GM12878 (cell line): ENCODE results near the gene HSF4. TPM values are rescaled to one million over a fixed set of nuclear protein-coding genes. Genes with fewer than 3 reads are reported as not detected.

Source experiments
- ATAC-seq: fragments of 200-7000 bp; cut with Tn5 transposase; 3 replicates; pipeline ENCODE4 v1.9.1; 2020; ENCODE audit warnings: mild to moderate bottlenecking, moderate library complexity
- BruUV-seq: library from RNA; stranded (reverse); fragments of 400-500 nt; replicated peaks from 2 replicates; lab custom pipeline; 2021; lab: Mats Ljungman, UMichigan
- CTCF ChIA-PET: fragments of 300-600 bp; sonication (Branson Sonifier 250); formaldehyde crosslinking; extraction: SDS; loops from one replicate; lab custom pipeline; 2021; ENCODE audit warnings: inconsistent platforms; lab: Yijun Ruan, JAX
- POLR2A ChIA-PET: fragments of 350-600 bp; formaldehyde crosslinking; extraction: SDS; loops from one replicate; lab custom pipeline; 2021; ENCODE audit warnings: inconsistent platforms; lab: Charles Lee
- RAD21 ChIA-PET: fragments of 300-600 bp; sonication (Branson Sonifier 250); formaldehyde crosslinking; loops from one replicate; lab custom pipeline; 2023; ENCODE audit warnings: antibody characterized with exemption; ENCODE audit not compliant: unreplicated experiment; lab: Charles Lee
- SMC1A ChIA-PET: fragments of 300-600 bp; sonication (Branson Sonifier 250); formaldehyde crosslinking; loops from one replicate; lab custom pipeline; 2023; ENCODE audit not compliant: unreplicated experiment, uncharacterized antibody; lab: Charles Lee
- DNase-seq: peaks from one replicate; pipeline ENCODE4 v3.0.0-alpha.2; 2011; ENCODE audit warnings: low read depth, low spot score
- FAIRE-seq: peaks from 3 replicates; lab custom pipeline; 2011; peaks lifted over from hg19 to GRCh38; lab: Jason Lieb, UNC
- H2AFZ ChIP-seq: 2 replicates; pipeline ENCODE4 v1.6.0; 2011; ENCODE audit warnings: low read depth, low read length, control low read depth; ENCODE audit not compliant: control insufficient read depth
- H3K27ac ChIP-seq: 2 replicates; pipeline ENCODE4 v1.5.1; 2011; ENCODE audit warnings: control low read depth; ENCODE audit not compliant: control insufficient read depth, insufficient read depth
- H3K27me3 ChIP-seq, 2 experiments: replicated peaks in 1 of 2; 2 replicates each; pipeline versions ENCODE4 v1.6.0 to v1.6.1; 2011; ENCODE audit warnings: low read length in 1 of 2; ENCODE audit not compliant: control insufficient read depth in 2 of 2, insufficient read depth in 2 of 2
- H3K36me3 ChIP-seq, 2 experiments: 2 replicates each; pipeline ENCODE4 v1.5.1; 2011; ENCODE audit warnings: low read length in 1 of 2; ENCODE audit not compliant: control insufficient read depth in 2 of 2, insufficient read depth in 2 of 2
- H3K4me1 ChIP-seq: 2 replicates; pipeline ENCODE4 v1.6.1; 2011; ENCODE audit warnings: mild to moderate bottlenecking, low read length, moderate library complexity, mixed read lengths; ENCODE audit not compliant: control insufficient read depth, insufficient read depth
- H3K4me2 ChIP-seq: 2 replicates; pipeline ENCODE4 v1.6.0; 2011; ENCODE audit warnings: control low read depth; ENCODE audit not compliant: control insufficient read depth, insufficient read depth
- H3K4me3 ChIP-seq: fragments of 200-600 bp; sonication (generic); 2 replicates; pipeline ENCODE4 v1.5.1; 2016
- H3K79me2 ChIP-seq: 2 replicates; pipeline ENCODE4 v1.6.0; 2011; ENCODE audit warnings: low read length; ENCODE audit not compliant: control insufficient read depth, insufficient read depth
- H3K9ac ChIP-seq: 2 replicates; pipeline ENCODE4 v1.8.0; 2011; ENCODE audit warnings: low read length, control low read depth, mixed read lengths; ENCODE audit not compliant: control insufficient read depth, insufficient read depth
- H3K9me3 ChIP-seq: replicated peaks from 3 replicates; pipeline ENCODE4 v1.5.1; 2011; ENCODE audit warnings: mild to moderate bottlenecking, low read length; ENCODE audit not compliant: control insufficient read depth, insufficient read depth
- H4K20me1 ChIP-seq: 2 replicates; pipeline ENCODE4 v1.6.0; 2011; ENCODE audit not compliant: control insufficient read depth, insufficient read depth
- CREM ChIP-seq: IDR thresholded peaks from 2 replicates; pipeline ENCODE4 v1.6.1; 2014; ENCODE audit warnings: antibody characterized with exemption, low read depth
- MYC ChIP-seq: IDR thresholded peaks from 2 replicates; pipeline ENCODE4 v1.6.1; 2011; ENCODE audit warnings: mild to moderate bottlenecking, low read length, moderate library complexity, inconsistent platforms; ENCODE audit not compliant: insufficient read depth, insufficient replicate concordance, insufficient read length, severe bottlenecking
- RELA ChIP-seq: fragments of 450-650 bp; IDR thresholded peaks from 2 replicates; pipeline ENCODE4 v1.8.0; 2014; ENCODE audit warnings: borderline replicate concordance; ENCODE audit not compliant: partially characterized antibody
- STAT3 ChIP-seq: IDR thresholded peaks from 2 replicates; pipeline ENCODE4 v1.6.1; 2011; ENCODE audit warnings: low read depth, low read length, improper control_type of control experiment
- TARDBP ChIP-seq: IDR thresholded peaks from 2 replicates; pipeline ENCODE4 v1.6.1; 2016; ENCODE audit warnings: borderline replicate concordance
- ZBED1 ChIP-seq: IDR thresholded peaks from 2 replicates; pipeline ENCODE4 v1.6.1; 2016; ENCODE audit warnings: borderline replicate concordance
- WGBS: methylation state at CpG from one replicate; pipeline ENCODE4 v1.1.6; 2016; ENCODE audit warnings: low lambda C conversion rate; ENCODE audit not compliant: insufficient replicate concordance, insufficient coverage; ENCODE audit errors: missing lambda C conversion rate; 5-methylcytosine and 5-hydroxymethylcytosine counted together
- in situ Hi-C: fragments of 300-500 bp; cut with MboI; formaldehyde crosslinking; loops from 9 replicates; pipeline ENCODE4 v1.14.3; 2018; ENCODE audit warnings: mixed read lengths
- intact Hi-C: fragments of 100-400 bp; cut with micrococcal nuclease; formaldehyde crosslinking; loops from one replicate; pipeline ENCODE4 v1.14.2; 2022; ENCODE audit not compliant: unreplicated experiment
- polyA plus RNA-seq, 11 experiments: library from polyadenylated mRNA; depleted of rRNA in 4 of 11; unstranded in 6 of 11; stranded (reverse) in 5 of 11; fragments of >200 nt; fragmentation: Nextera tagmentation in 4 of 11; fragmentation: Illumina TruSeq in 1 of 11; extraction: Ambion mirVana in 4 of 11; extraction: Trizol in 1 of 11; gene quantifications; 1 replicate in 1 of 11; 2 replicates in 10 of 11; pipeline versions ENCODE4 v1.2.1 to v1.2.3, GENCODE V29; 2011 to 2016; ENCODE audit warnings: inconsistent platforms in 2 of 11, missing spikeins in 2 of 11, low read depth in 1 of 11
- total RNA-seq, 4 experiments: library from RNA; depleted of rRNA in 3 of 4; stranded (reverse); fragments of >200 nt in 3 of 4; fragmentation: Illumina TruSeq in 1 of 4; extraction: Trizol in 1 of 4; gene quantifications; 2 replicates each; pipeline versions ENCODE4 v1.2.1 to v1.2.3, GENCODE V29; 2013 to 2021
- TF ChIP-seq, protein P1 (sequence below): fragments of 450-650 bp; IDR thresholded peaks from 2 replicates; pipeline ENCODE4 v1.6.1; 2018; ENCODE audit warnings: mild to moderate bottlenecking, low read depth, moderate library complexity; ENCODE audit not compliant: partially characterized antibody
- TF ChIP-seq, protein P2 (sequence below): IDR thresholded peaks from 2 replicates; pipeline ENCODE4 v1.6.1; 2011; ENCODE audit warnings: borderline replicate concordance, low read depth, mild to moderate bottlenecking, moderate library complexity, low read length; ENCODE audit not compliant: insufficient read depth, poor library complexity, severe bottlenecking
- TF ChIP-seq, protein P3 (sequence below): fragments of 450-650 bp; IDR thresholded peaks from 2 replicates; pipeline ENCODE4 v1.6.1; 2017; ENCODE audit warnings: antibody characterized with exemption, mild to moderate bottlenecking, moderate library complexity
- TF ChIP-seq, protein P4 (sequence below): IDR thresholded peaks from 2 replicates; pipeline ENCODE4 v1.6.1; 2011; ENCODE audit warnings: low read depth, mild to moderate bottlenecking, low read length, moderate library complexity, borderline replicate concordance; ENCODE audit errors: extremely low read depth
- TF ChIP-seq, protein P5 (sequence below): fragments of 450-650 bp; IDR thresholded peaks from 2 replicates; pipeline ENCODE4 v1.6.1; 2017; ENCODE audit warnings: mild to moderate bottlenecking, low read depth, inconsistent platforms; ENCODE audit not compliant: poor library complexity, severe bottlenecking

Gene HSF4
- total and polyA plus RNA-seq, 10 of the 15 experiments (the other 5 are each of a cell fraction or from before 2014, with no cell fraction given): 0.31 to 9.9 (median 2.6) TPM; not detected in 1

DNA sequence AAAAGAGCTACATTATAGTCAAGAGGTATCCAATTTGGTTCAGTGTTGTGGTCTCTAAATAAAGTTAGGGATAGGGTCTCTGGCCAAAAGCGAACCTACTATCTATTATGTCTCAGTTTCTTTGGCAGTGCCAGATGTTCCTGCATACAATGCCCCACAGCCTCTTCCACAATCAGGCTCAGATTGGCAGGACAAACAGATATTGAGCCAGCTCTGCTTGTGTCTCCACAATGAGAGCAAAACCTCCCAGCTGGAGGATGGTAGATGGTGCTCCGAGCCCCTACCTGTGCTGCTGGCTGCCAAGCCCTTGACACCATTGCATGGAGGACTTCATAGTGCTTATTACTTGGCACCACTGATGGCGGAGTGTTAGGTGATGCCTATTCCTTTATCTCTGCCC lies 35.1 kb upstream of the HSF4 start (continued):
- TF ChIP-seq, protein P1, sequence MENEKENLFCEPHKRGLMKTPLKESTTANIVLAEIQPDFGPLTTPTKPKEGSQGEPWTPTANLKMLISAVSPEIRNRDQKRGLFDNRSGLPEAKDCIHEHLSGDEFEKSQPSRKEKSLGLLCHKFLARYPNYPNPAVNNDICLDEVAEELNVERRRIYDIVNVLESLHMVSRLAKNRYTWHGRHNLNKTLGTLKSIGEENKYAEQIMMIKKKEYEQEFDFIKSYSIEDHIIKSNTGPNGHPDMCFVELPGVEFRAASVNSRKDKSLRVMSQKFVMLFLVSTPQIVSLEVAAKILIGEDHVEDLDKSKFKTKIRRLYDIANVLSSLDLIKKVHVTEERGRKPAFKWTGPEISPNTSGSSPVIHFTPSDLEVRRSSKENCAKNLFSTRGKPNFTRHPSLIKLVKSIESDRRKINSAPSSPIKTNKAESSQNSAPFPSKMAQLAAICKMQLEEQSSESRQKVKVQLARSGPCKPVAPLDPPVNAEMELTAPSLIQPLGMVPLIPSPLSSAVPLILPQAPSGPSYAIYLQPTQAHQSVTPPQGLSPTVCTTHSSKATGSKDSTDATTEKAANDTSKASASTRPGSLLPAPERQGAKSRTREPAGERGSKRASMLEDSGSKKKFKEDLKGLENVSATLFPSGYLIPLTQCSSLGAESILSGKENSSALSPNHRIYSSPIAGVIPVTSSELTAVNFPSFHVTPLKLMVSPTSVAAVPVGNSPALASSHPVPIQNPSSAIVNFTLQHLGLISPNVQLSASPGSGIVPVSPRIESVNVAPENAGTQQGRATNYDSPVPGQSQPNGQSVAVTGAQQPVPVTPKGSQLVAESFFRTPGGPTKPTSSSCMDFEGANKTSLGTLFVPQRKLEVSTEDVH: no peak
- TF ChIP-seq TARDBP: no peak
- TF ChIP-seq, protein P2, sequence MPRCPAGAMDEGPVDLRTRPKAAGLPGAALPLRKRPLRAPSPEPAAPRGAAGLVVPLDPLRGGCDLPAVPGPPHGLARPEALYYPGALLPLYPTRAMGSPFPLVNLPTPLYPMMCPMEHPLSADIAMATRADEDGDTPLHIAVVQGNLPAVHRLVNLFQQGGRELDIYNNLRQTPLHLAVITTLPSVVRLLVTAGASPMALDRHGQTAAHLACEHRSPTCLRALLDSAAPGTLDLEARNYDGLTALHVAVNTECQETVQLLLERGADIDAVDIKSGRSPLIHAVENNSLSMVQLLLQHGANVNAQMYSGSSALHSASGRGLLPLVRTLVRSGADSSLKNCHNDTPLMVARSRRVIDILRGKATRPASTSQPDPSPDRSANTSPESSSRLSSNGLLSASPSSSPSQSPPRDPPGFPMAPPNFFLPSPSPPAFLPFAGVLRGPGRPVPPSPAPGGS: no peak
- TF ChIP-seq STAT3: no peak
- no peak for TF ChIP-seq MYC
- no peak for TF ChIP-seq CREM

DNA sequence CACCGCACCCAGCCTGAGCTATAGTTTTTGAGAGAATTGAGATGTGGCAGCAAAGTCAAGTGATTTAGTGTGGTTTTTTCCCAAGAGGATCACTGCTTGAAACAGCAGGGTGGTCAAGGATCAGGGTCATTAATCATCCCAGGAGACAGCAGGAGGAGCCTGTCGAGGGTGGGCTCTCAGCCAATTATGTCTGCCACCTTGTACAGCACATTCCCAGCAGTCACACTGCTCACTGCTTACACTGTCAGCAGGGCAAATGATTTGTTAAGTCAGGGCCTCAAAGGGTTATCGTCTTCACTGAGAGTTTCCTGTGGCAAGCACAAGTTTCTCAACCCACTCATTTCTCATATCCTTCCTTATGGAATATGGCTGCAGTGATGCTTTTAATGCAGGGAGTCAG lies 26.9 kb upstream of the HSF4 start:
- no TSS peak for BruUV-seq
- ChIA-PET SMC1A (interaction anchor here (0.7 to 1.2 kb wide), 2 partner anchors 13 to 159 kb away, joined by 3 read pairs; partner anchors contain the start of gene B3GNT9), POLR2A (no interaction called here), CTCF (interaction anchor here (0.7 to 2.0 kb wide), 4 partner anchors 17 to 123 kb away, joined by 3 to 7 read pairs (median 5); no protein-coding TSS in a partner anchor), RAD21 (no interaction called here)
- H3K9ac ChIP-seq: no peak overlapping the region
- intact Hi-C loops (no loop called here), in situ Hi-C loops (no loop called here)
- FAIRE-seq (no peak), DNase-seq (no peak), ATAC-seq (no peak)
- no peaks in the 10 kb centered on the region for H3K9me3 ChIP-seq
- WGBS: 94% methylated on average over 3 of the region's 3 CpGs
- H3K27ac ChIP-seq: no peak overlapping the region
- H2AFZ ChIP-seq: no peak overlapping the region
- H4K20me1 ChIP-seq: no peaks in the 10 kb centered on the region
- H3K79me2 ChIP-seq: no peaks in the 10 kb centered on the region
- H3K4me1 ChIP-seq: no peaks in the 10 kb centered on the region
- no peak overlapping the region for H3K4me2 ChIP-seq
- H3K27me3 ChIP-seq: no peaks in the 10 kb centered on the region
- H3K4me3 ChIP-seq: no peak overlapping the region
- H3K36me3 ChIP-seq: peaks cover 19 to 22% of the 10 kb centered on the region in 2 experiments; a peak in 3 of 4 replicates
- TF ChIP-seq, protein P3, sequence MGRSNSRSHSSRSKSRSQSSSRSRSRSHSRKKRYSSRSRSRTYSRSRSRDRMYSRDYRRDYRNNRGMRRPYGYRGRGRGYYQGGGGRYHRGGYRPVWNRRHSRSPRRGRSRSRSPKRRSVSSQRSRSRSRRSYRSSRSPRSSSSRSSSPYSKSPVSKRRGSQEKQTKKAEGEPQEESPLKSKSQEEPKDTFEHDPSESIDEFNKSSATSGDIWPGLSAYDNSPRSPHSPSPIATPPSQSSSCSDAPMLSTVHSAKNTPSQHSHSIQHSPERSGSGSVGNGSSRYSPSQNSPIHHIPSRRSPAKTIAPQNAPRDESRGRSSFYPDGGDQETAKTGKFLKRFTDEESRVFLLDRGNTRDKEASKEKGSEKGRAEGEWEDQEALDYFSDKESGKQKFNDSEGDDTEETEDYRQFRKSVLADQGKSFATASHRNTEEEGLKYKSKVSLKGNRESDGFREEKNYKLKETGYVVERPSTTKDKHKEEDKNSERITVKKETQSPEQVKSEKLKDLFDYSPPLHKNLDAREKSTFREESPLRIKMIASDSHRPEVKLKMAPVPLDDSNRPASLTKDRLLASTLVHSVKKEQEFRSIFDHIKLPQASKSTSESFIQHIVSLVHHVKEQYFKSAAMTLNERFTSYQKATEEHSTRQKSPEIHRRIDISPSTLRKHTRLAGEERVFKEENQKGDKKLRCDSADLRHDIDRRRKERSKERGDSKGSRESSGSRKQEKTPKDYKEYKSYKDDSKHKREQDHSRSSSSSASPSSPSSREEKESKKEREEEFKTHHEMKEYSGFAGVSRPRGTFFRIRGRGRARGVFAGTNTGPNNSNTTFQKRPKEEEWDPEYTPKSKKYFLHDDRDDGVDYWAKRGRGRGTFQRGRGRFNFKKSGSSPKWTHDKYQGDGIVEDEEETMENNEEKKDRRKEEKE: no peak
- TF ChIP-seq ZBED1: no peak
- TF ChIP-seq, protein P4, sequence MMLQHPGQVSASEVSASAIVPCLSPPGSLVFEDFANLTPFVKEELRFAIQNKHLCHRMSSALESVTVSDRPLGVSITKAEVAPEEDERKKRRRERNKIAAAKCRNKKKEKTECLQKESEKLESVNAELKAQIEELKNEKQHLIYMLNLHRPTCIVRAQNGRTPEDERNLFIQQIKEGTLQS: no peak
- TF ChIP-seq RELA: no peak
- TF ChIP-seq, protein P5, sequence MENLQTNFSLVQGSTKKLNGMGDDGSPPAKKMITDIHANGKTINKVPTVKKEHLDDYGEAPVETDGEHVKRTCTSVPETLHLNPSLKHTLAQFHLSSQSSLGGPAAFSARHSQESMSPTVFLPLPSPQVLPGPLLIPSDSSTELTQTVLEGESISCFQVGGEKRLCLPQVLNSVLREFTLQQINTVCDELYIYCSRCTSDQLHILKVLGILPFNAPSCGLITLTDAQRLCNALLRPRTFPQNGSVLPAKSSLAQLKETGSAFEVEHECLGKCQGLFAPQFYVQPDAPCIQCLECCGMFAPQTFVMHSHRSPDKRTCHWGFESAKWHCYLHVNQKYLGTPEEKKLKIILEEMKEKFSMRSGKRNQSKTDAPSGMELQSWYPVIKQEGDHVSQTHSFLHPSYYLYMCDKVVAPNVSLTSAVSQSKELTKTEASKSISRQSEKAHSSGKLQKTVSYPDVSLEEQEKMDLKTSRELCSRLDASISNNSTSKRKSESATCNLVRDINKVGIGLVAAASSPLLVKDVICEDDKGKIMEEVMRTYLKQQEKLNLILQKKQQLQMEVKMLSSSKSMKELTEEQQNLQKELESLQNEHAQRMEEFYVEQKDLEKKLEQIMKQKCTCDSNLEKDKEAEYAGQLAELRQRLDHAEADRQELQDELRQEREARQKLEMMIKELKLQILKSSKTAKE: no peak
